ENCODE data around the gene POLR3K.
A peak's percentile ranks its signal among the peaks of the same experiment; 100 is the strongest.

Gene POLR3K

GRCh38 chr16:85865-86264, 32.5 kb upstream of the POLR3K start:
- H3K9me3 ChIP-seq (ENCODE audit: insufficient read depth, low read length) = no peaks in the 10 kb centered on the region
- TF ChIP-seq EZH2phosphoT487 (conservative IDR thresholded peaks at IDR 0.05; ENCODE audit: low read length) (no peak), CTCF (IDR thresholded peaks at IDR 0.05; ENCODE audit: insufficient read depth, low read length, poor library complexity, severe bottlenecking) (no peak)
- H3K9ac ChIP-seq (ENCODE audit: low read length) = no peak overlapping the region
- H3K4me2 ChIP-seq (ENCODE audit: low read depth, low read length, poor library complexity, severe bottlenecking) = no peak overlapping the region
- no peak overlapping the region for H2AFZ ChIP-seq (ENCODE audit: low read depth, low read length, severe bottlenecking)
- H3K9me2 ChIP-seq (replicated peaks; ENCODE audit: insufficient read depth, low read length) = no peaks in the 10 kb centered on the region
- no peaks in the 10 kb centered on the region for H3K36me3 ChIP-seq (ENCODE audit: low read length)
- H3F3A ChIP-seq (ENCODE audit: insufficient read depth) = no peaks in the 10 kb centered on the region
- H4K20me1 ChIP-seq (ENCODE audit: low read depth, low read length) = no peaks in the 10 kb centered on the region
- H3K27me3 ChIP-seq (ENCODE audit: low read length) = no peaks in the 10 kb centered on the region
- H3K79me2 ChIP-seq (ENCODE audit: insufficient read depth, low read length) = no peaks in the 10 kb centered on the region
- no peak overlapping the region for H3K4me3 ChIP-seq (ENCODE audit: insufficient read depth, low read length, poor library complexity, severe bottlenecking)
- no peak overlapping the region for H3K27ac ChIP-seq (ENCODE audit: low read depth, low read length)

- no peaks in the 10 kb centered on the region for H3K36me3 ChIP-seq (ENCODE audit: low read length)
- TF ChIP-seq EZH2phosphoT487 (conservative IDR thresholded peaks at IDR 0.05; ENCODE audit: low read length) (no peak), CTCF (IDR thresholded peaks at IDR 0.05; ENCODE audit: insufficient read depth, low read length, poor library complexity, severe bottlenecking) (no peak)
These were observed 32.0 kb upstream of the POLR3K start for GRCh38 chr16:85407-85782.

GRCh38 chr16:84718-85406, 31.5 kb upstream of the POLR3K start:
- Histone ChIP-seq H2AFZ (ENCODE audit: low read depth, low read length, severe bottlenecking) (no peak overlapping the region), H3K4me3 (ENCODE audit: insufficient read depth, low read length, poor library complexity, severe bottlenecking) (no peak overlapping the region), H4K20me1 (ENCODE audit: low read depth, low read length) (no peaks in the 10 kb centered on the region), H3K27ac (ENCODE audit: low read depth, low read length) (peak overlapping the region; percentile 50), H3F3A (ENCODE audit: insufficient read depth) (no peaks in the 10 kb centered on the region), H3K9me3 (ENCODE audit: insufficient read depth, low read length) (no peaks in the 10 kb centered on the region), H3K4me2 (ENCODE audit: low read depth, low read length, poor library complexity, severe bottlenecking) (no peak overlapping the region), H3K36me3 (ENCODE audit: low read length) (no peaks in the 10 kb centered on the region), H3K27me3 (ENCODE audit: low read length) (no peaks in the 10 kb centered on the region), H3K9me2 (replicated peaks; ENCODE audit: insufficient read depth, low read length) (no peaks in the 10 kb centered on the region), H3K79me2 (ENCODE audit: insufficient read depth, low read length) (no peaks in the 10 kb centered on the region), H3K9ac (ENCODE audit: low read length) (no peak overlapping the region)
- TF ChIP-seq EZH2phosphoT487 (conservative IDR thresholded peaks at IDR 0.05; ENCODE audit: low read length) (no peak), CTCF (IDR thresholded peaks at IDR 0.05; ENCODE audit: insufficient read depth, low read length, poor library complexity, severe bottlenecking) (no peak)

More at GRCh38 chr16:85407-85782, 32.0 kb upstream of the POLR3K start:
- Histone ChIP-seq H3K27ac (ENCODE audit: low read depth, low read length) (no peak overlapping the region), H2AFZ (ENCODE audit: low read depth, low read length, severe bottlenecking) (no peak overlapping the region), H3K9ac (ENCODE audit: low read length) (no peak overlapping the region), H4K20me1 (ENCODE audit: low read depth, low read length) (no peaks in the 10 kb centered on the region), H3F3A (ENCODE audit: insufficient read depth) (no peaks in the 10 kb centered on the region), H3K27me3 (ENCODE audit: low read length) (no peaks in the 10 kb centered on the region), H3K9me3 (ENCODE audit: insufficient read depth, low read length) (no peaks in the 10 kb centered on the region), H3K9me2 (replicated peaks; ENCODE audit: insufficient read depth, low read length) (no peaks in the 10 kb centered on the region), H3K79me2 (ENCODE audit: insufficient read depth, low read length) (no peaks in the 10 kb centered on the region), H3K4me2 (ENCODE audit: low read depth, low read length, poor library complexity, severe bottlenecking) (no peak overlapping the region), H3K4me3 (ENCODE audit: insufficient read depth, low read length, poor library complexity, severe bottlenecking) (no peak overlapping the region)

Measured in SU-DHL-6 (cell line).